ENCODE data around the gene PLCG2.

Gene PLCG2

DNA sequence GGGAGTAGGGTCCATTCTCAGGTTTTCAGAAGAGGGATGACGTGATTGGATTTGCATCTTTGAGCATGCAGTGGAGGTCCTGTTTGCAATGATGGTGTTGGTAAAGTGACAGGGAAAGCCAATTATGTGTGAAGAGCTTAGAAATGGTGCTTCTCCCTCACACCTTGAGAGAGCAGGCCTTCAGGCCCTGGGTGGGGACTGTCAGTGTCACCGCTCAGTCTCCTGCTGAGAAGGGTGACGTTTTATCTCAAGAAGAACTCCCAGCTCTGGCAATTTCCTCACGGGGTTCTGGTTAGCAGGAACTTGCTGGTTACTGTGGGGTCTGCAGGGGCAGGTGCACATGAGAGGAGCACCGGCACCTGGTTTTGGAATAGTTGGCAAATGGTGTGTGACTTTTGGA, 11.2 kb downstream of the PLCG2 start:
- no peak overlapping the region for H3K4me3 ChIP-seq (ENCODE audit: low read depth, low read length)
- no peak for DNase-seq (ENCODE audit: low read depth, low spot score)
- ChIA-PET CTCF (no interaction called here), POLR2A (no interaction called here)
- TF ChIP-seq, protein P1, sequence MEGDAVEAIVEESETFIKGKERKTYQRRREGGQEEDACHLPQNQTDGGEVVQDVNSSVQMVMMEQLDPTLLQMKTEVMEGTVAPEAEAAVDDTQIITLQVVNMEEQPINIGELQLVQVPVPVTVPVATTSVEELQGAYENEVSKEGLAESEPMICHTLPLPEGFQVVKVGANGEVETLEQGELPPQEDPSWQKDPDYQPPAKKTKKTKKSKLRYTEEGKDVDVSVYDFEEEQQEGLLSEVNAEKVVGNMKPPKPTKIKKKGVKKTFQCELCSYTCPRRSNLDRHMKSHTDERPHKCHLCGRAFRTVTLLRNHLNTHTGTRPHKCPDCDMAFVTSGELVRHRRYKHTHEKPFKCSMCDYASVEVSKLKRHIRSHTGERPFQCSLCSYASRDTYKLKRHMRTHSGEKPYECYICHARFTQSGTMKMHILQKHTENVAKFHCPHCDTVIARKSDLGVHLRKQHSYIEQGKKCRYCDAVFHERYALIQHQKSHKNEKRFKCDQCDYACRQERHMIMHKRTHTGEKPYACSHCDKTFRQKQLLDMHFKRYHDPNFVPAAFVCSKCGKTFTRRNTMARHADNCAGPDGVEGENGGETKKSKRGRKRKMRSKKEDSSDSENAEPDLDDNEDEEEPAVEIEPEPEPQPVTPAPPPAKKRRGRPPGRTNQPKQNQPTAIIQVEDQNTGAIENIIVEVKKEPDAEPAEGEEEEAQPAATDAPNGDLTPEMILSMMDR (IDR thresholded peaks at IDR 0.05; ENCODE audit: insufficient read depth, low read length, missing control alignments): no peak

DNA sequence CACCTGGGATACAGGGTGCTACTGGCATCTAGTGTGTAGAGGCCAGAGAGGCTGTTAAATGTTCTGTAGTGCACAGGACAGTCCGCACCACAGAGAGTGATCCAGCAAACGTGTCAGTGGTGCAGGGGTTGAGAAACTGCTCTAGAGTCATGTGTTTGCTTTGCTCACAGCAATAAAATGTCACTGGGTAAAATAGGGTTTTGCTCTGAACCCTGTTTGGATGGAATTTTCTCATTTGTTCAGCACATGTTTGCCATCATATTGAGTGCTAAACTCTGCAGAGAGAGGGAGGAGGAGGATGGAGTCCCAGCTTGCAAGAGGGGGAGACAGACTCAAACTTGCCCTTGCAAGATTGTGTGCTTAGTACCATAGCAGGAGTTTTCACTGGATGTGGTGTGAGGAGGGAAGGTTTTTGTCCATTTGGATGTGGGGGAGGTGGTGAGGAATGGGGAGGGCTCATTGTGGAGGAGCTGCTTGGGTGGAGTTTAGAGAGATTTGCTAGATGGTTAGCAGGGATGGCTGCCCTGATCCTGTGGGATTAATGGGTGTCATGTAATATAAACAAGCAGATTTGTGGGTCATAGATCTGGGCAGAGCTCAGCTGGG, 11.8 kb downstream of the PLCG2 start:
- ChIA-PET CTCF (interaction anchor here (0.8 kb wide), 1 partner anchor 16 kb away, joined by 3 read pairs; no protein-coding TSS in a partner anchor), POLR2A (no interaction called here)
- no peak for DNase-seq (ENCODE audit: low read depth, low spot score)
- H3K4me3 ChIP-seq (ENCODE audit: low read depth, low read length): no peak overlapping the region
- TF ChIP-seq, protein P1 (IDR thresholded peaks at IDR 0.05; ENCODE audit: insufficient read depth, low read length, missing control alignments): no peak

DNA sequence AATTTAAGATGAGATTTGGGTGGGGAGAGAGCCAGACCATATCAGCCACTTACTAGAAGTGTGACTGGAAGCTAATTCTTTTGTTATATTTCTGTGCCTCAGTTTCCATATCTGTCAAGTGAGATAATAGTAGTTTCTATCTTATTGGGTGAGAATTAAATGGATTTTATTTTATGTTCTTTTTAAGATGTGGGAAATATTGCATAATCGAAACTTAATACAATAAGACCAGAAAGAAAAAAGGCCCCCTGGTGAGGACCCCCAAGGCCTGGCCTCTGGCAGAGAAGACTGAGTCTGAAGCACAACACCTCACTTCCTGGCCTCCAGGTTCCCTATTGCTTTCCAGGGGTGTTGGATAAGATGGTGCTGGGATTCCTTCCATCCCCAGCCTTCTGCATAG, 13.7 kb downstream of the PLCG2 start:
- no peak overlapping the region for H3K4me3 ChIP-seq (ENCODE audit: low read depth, low read length)
- DNase-seq (ENCODE audit: low read depth, low spot score): no peak
- ChIA-PET CTCF (no interaction called here), POLR2A (no interaction called here)
- TF ChIP-seq, protein P1 (IDR thresholded peaks at IDR 0.05; ENCODE audit: insufficient read depth, low read length, missing control alignments): no peak

DNA sequence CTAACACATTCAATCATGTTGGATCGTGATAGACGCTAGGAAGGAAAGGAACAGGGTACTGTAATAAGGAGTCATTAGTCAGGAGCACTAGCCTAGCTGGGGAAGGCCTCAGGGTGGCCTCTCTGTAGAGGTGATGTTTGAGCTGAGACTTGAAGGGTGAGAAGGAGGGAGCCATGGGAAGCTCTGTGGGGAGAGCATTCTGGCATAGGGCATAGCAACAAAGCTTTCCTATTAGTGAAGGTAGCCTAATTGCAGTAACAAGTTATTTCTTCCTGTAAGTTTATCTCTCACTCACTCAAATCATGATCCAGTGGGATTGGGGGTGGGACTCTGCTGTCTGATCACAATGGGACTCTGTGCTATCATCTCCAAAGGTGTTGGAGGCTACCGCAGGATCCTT, 16.1 kb downstream of the PLCG2 start:
- H3K4me3 ChIP-seq (ENCODE audit: low read depth, low read length): no peak overlapping the region
- ChIA-PET POLR2A (no interaction called here), CTCF (no interaction called here)
- no peak for DNase-seq (ENCODE audit: low read depth, low spot score)
- TF ChIP-seq, protein P1 (IDR thresholded peaks at IDR 0.05; ENCODE audit: insufficient read depth, low read length, missing control alignments): no peak

DNA sequence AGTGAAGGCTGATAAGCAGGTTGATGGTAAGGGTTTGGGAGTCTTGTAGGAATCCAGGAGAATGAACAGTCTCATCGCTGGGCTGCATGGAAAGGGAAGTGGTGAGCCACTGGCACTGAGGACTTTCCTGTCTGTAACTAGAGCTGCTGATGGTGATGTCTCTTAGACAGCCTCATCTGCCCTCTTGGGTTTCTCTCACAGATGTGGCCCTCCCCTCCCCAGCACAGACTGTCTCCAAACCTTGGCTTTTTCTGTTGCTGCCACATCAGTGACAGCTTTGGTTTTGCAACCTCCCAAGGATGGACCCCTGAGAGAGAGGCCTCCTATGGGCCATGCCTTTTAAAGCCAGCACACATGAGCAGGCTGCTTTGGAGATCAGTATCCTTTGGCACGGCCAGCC, 16.9 kb downstream of the PLCG2 start:
- ChIA-PET CTCF (no interaction called here), POLR2A (no interaction called here)
- no peak overlapping the region for H3K4me3 ChIP-seq (ENCODE audit: low read depth, low read length)
- TF ChIP-seq, protein P1 (IDR thresholded peaks at IDR 0.05; ENCODE audit: insufficient read depth, low read length, missing control alignments): no peak
- DNase-seq (ENCODE audit: low read depth, low spot score): no peak

DNA sequence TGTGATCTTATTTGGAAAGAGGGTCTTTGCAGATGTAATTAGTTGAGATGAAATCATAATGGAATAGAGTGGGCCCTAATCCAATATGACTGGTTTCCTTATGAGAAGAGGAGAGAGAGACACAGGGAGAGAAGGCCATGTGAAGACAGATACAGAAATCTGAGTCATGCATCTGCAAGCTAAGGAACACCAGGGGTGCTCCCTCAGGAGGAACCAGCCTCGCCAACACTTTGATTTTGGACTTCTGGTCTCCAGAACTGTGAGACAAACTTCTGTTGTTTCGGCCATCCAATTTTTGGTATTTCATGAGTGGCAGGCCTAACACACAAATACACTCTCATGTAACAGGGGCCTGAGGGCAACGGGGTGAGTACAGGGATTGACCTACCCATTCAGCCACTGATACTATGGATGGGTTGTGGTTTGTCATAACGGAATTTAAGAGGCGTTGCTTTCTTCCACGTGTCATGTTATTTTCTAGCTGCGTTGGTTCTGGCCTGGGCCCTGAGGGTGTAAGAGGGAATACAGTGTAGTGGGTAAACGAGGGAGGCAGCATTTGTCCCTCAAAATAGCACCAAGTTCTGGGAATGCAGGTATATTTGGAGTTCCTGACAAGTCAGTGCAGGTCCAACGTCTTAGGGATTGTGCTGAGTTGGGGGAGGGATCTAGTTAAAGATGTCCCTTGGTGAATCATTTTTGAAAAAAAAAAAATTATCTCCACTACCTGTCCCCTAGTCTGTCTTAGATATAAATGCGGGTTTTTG, 17.7 kb downstream of the PLCG2 start:
- TF ChIP-seq, protein P1 (IDR thresholded peaks at IDR 0.05; ENCODE audit: insufficient read depth, low read length, missing control alignments): no peak
- ChIA-PET CTCF (no interaction called here), POLR2A (no interaction called here)
- no peak overlapping the region for H3K4me3 ChIP-seq (ENCODE audit: low read depth, low read length)
- DNase-seq (ENCODE audit: low read depth, low spot score): no peak

Measured in AG04449 (cell line).